LNCAP (cell line): Measurements from ENCODE around the gene SH3GL3.

Source experiments
- TF ChIP-seq, protein P1 (sequence below): fragments of 450-650 bp; IDR thresholded peaks from 2 replicates; pipeline ENCODE4 v1.5.1; 2017; ENCODE audit warnings: mild to moderate bottlenecking

Gene SH3GL3

GRCh38 chr15:83444936-83445335, 2.2 kb upstream of the SH3GL3 start:
- TF ChIP-seq, protein P1, sequence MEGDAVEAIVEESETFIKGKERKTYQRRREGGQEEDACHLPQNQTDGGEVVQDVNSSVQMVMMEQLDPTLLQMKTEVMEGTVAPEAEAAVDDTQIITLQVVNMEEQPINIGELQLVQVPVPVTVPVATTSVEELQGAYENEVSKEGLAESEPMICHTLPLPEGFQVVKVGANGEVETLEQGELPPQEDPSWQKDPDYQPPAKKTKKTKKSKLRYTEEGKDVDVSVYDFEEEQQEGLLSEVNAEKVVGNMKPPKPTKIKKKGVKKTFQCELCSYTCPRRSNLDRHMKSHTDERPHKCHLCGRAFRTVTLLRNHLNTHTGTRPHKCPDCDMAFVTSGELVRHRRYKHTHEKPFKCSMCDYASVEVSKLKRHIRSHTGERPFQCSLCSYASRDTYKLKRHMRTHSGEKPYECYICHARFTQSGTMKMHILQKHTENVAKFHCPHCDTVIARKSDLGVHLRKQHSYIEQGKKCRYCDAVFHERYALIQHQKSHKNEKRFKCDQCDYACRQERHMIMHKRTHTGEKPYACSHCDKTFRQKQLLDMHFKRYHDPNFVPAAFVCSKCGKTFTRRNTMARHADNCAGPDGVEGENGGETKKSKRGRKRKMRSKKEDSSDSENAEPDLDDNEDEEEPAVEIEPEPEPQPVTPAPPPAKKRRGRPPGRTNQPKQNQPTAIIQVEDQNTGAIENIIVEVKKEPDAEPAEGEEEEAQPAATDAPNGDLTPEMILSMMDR = no peak

- TF ChIP-seq, protein P1 = no peak
Observed at GRCh38 chr15:83445643-83446042, 1.5 kb upstream of the SH3GL3 start.

GRCh38 chr15:83446417-83446816, 724 bp upstream of the SH3GL3 start:
- TF ChIP-seq, protein P1 = no peak

GRCh38 chr15:83449250-83449671, 2.1 kb downstream of the SH3GL3 start:
- TF ChIP-seq, protein P1 = no peak

DNA sequence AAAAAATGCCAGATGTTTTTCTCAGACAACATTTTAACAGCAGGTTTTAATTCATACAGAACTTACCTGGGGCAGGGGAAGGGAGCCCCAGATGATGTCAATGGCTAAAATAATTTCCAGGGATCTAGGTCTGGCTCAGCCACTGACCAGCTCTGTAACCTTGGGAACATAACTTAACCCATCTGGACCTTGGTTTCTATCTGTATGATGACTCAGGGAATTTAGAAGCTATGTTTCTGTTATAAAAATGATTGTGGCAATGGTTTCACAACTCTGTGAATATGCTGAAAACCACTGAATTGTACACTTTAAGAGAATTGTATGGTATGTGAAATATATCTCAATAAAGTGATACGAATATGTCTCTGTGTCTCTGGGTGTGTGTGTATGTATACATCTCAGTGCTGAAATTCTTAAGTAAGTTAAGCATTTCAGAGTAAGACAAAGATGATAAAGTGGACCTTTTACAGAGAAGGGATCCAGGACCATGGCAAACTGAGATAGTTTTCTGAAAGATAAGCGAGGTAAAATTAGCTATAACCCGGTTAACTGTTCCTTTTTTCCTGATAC, 2.9 kb downstream of the SH3GL3 start:
- TF ChIP-seq, protein P1 = no peak

DNA sequence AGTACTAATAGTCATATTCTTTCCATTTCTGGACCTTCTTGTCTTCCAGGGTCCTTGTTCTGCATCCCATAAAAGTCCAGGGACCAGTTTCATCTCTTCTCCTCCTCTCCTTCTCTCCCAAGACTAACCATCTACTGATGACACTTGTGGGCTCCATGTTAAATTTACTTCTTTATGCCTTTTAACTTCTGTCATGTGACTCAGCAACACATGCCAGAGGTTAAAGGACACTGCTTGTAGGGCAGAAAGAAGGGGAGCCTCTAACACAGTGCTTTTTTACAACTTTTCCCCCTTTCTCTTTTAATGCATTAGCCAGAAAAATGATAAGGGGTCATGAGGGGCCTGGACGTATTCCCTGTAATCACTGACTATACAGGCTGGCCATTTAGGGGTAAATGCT, 10.0 kb downstream of the SH3GL3 start:
- TF ChIP-seq, protein P1 = no peak

GRCh38 chr15:83458381-83458780, 11.2 kb downstream of the SH3GL3 start:
- TF ChIP-seq, protein P1 = no peak

DNA sequence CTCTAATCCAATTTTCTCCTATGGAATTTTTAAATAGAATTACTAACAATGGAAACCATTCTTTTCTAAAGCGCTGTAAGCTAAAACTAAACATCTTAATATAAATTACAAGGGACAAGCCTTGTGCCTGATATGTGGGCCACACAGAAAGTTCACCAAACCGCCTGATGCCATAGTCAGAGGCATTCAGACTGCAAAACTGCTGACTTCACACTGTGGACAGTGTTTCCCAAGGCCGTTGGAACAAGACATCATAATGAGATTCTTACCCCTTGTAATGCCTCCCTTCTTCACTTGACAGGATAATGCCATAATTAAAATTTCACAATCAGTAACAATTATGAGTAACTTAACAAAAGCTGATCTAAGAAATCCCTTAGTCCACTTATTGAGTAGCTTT, 14.9 kb downstream of the SH3GL3 start:
- TF ChIP-seq, protein P1 = no peak
